Activated B cell treated with CpG ODN at 0.5 μM for 24 hours (primary cell): ENCODE results near the gene OPA3. TPM values are rescaled to one million over a fixed set of nuclear protein-coding genes. Genes with fewer than 3 reads are reported as not detected.
"Not testable (repeated sequence)": the region's sequence is repeated elsewhere in the genome, so short reads cannot be mapped to it uniquely, and the experiment has no call there.

Experiments used
- ATAC-seq: fragments of 200-7000 bp; cut with Tn5 transposase; one replicate; pipeline ENCODE4 v1.10.0; 2021; ENCODE audit warnings: low read depth, mild to moderate bottlenecking, moderate library complexity
- CTCF ChIA-PET: fragments of 350-600 bp; sonication (Branson Sonifier 250); formaldehyde crosslinking; loops from one replicate; lab custom pipeline; 2021; ENCODE audit warnings: antibody characterized with exemption; lab: Charles Lee
- POLR2A ChIA-PET: fragments of 350-600 bp; sonication (Branson Sonifier 250); formaldehyde crosslinking; loops from one replicate; lab custom pipeline; 2021; ENCODE audit warnings: antibody characterized with exemption; lab: Charles Lee
- DNase-seq: peaks from one replicate; pipeline ENCODE4 v3.0.0; 2022
- H3K27ac Mint-ChIP-seq: one replicate; pipeline ENCODE4 v1.8.0; 2020; ENCODE audit warnings: mixed read lengths
- H3K27me3 Mint-ChIP-seq: one replicate; pipeline ENCODE4 v1.8.0; 2021; ENCODE audit warnings: mixed read lengths
- H3K36me3 Mint-ChIP-seq: one replicate; pipeline ENCODE4 v1.8.0; 2021; ENCODE audit warnings: low read depth, mixed read lengths
- H3K4me1 Mint-ChIP-seq: one replicate; pipeline ENCODE4 v1.8.0; 2021; ENCODE audit warnings: mixed read lengths
- H3K4me3 Mint-ChIP-seq: one replicate; pipeline ENCODE4 v1.8.0; 2020; ENCODE audit warnings: mild to moderate bottlenecking, mixed read lengths
- H3K9me3 Mint-ChIP-seq: one replicate; pipeline ENCODE4 v1.8.0; 2020; ENCODE audit warnings: mixed read lengths
- intact Hi-C: fragments of 100-400 bp; cut with micrococcal nuclease; formaldehyde crosslinking; loops from one replicate; pipeline ENCODE4 v1.15.1; 2024
- total RNA-seq: library from RNA; stranded (reverse); gene quantifications from 2 replicates; pipeline ENCODE4 v1.2.3, GENCODE V29; 2022
- TF ChIP-seq, protein P1 (sequence below): fragments of 200-600 bp; IDR thresholded peaks from one replicate; pipeline ENCODE4 v1.8.0; 2022; ENCODE audit warnings: antibody characterized with exemption, mild to moderate bottlenecking

Gene OPA3
- total RNA-seq, 1 donor from 2014 or later = 14.4 TPM

DNA sequence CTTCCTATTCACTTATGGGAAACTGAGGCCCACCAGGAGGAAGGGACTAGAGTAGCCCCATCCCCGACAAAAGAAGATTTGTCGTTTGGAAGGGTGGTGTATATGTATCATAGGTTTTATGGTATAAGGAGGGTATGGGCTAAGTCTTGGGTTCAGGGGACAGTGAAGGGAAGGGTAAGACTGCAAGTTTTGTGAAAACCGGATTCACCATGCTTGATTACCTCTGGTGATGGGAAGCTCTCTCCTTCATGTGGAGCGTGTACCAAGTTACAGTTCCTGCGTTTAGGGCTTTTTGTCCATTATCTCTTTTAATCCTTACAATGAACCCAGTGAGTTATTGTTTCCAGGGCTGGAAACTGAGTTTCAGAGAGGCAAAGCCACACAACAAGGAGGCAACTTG lies 73.5 kb downstream of the OPA3 start:
- Mint-ChIP-seq H3K27me3 (no peaks in the 10 kb centered on the region), H3K4me1 (peaks cover 72% of the 10 kb centered on the region), H3K27ac (peak overlapping the region; percentile 70), H3K4me3 (peak overlapping the region; percentile 57), H3K9me3 (no peaks in the 10 kb centered on the region), H3K36me3 (peaks cover 36% of the 10 kb centered on the region)
- ChIA-PET POLR2A (interaction anchor here (0.7 kb wide), 2 partner anchors 47 to 66 kb away, joined by 4 to 5 read pairs; no protein-coding TSS in a partner anchor), CTCF (interaction anchor here (1.6 to 1.8 kb wide), 2 partner anchors 12 to 26 kb away, joined by 5 read pairs; no protein-coding TSS in a partner anchor)
- ATAC-seq (no peak), DNase-seq (no peak)
- intact Hi-C loops = no loop called here
- TF ChIP-seq, protein P1, sequence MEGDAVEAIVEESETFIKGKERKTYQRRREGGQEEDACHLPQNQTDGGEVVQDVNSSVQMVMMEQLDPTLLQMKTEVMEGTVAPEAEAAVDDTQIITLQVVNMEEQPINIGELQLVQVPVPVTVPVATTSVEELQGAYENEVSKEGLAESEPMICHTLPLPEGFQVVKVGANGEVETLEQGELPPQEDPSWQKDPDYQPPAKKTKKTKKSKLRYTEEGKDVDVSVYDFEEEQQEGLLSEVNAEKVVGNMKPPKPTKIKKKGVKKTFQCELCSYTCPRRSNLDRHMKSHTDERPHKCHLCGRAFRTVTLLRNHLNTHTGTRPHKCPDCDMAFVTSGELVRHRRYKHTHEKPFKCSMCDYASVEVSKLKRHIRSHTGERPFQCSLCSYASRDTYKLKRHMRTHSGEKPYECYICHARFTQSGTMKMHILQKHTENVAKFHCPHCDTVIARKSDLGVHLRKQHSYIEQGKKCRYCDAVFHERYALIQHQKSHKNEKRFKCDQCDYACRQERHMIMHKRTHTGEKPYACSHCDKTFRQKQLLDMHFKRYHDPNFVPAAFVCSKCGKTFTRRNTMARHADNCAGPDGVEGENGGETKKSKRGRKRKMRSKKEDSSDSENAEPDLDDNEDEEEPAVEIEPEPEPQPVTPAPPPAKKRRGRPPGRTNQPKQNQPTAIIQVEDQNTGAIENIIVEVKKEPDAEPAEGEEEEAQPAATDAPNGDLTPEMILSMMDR = no peak

DNA sequence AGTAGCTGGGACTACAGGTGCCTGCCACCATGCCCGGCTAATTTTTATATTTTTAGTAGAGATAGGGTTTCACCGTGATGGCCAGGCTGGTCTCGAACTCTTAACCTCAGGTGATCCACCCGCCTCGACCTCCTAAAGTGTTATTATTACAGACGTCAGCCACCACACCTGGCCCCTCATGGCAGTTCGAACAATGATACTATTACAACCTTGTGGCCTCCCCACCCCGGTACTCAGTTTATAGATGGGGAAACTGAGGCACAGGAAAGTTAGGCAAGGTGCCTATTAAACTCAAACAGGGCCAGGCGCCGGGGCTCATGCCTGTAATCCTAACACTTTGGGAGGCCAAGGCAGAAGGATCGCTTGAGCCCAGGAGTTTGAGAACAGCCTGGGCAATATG lies 74.2 kb downstream of the OPA3 start:
- H3K27me3 Mint-ChIP-seq, intact Hi-C loops, ATAC-seq, H3K9me3 Mint-ChIP-seq, DNase-seq: not testable (repeated sequence)
- Mint-ChIP-seq H3K4me1 (peaks cover 72% of the 10 kb centered on the region), H3K4me3 (peak overlapping the region; percentile 96), H3K36me3 (peaks cover 32% of the 10 kb centered on the region), H3K27ac (peak overlapping the region; percentile 93)
- ChIA-PET CTCF (interaction anchor here (1.0 to 1.8 kb wide), 3 partner anchors 11 to 30 kb away, joined by 3 to 5 read pairs (median 5); no protein-coding TSS in a partner anchor), POLR2A (interaction anchor here (0.6 to 1.1 kb wide), 4 partner anchors 8 to 282 kb away, joined by 3 to 5 read pairs (median 4); partner anchors contain the start of gene DMWD)

DNA sequence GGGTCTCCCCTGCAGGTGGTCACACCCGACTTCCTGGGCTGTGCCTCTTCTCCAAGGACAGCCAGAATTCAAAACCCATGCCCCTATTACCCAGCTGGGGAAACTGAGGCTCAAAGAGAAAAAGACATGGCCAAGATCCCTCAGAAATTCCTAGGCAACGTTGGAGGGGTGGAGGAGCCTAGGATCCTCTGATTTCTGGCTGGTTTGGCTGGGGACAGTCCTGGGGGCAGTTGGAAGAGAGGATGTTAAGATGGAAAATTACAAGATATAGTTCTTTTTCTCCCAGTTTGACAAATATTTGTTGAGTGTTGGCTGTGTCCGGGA lies 74.9 kb downstream of the OPA3 start:
- TF ChIP-seq, protein P1 = no peak
- Mint-ChIP-seq H3K9me3 (no peaks in the 10 kb centered on the region), H3K27ac (peak overlapping the region; percentile 93), H3K4me1 (peaks cover 69% of the 10 kb centered on the region), H3K36me3 (peaks cover 30% of the 10 kb centered on the region), H3K27me3 (no peaks in the 10 kb centered on the region), H3K4me3 (peak overlapping the region; percentile 96)
- POLR2A ChIA-PET = interaction anchor here (1.1 kb wide), 1 partner anchor 9 kb away, joined by 4 read pairs; no protein-coding TSS in a partner anchor
- DNase-seq = no peak
- CTCF ChIA-PET = interaction anchor here (1.0 to 1.8 kb wide), 2 partner anchors 24 to 30 kb away, joined by 3 to 5 read pairs; no protein-coding TSS in a partner anchor
- intact Hi-C loops = loop anchor here (5.0 kb wide), 1 partner anchor 48 kb away; no protein-coding TSS in a partner anchor
- ATAC-seq = no peak

DNA sequence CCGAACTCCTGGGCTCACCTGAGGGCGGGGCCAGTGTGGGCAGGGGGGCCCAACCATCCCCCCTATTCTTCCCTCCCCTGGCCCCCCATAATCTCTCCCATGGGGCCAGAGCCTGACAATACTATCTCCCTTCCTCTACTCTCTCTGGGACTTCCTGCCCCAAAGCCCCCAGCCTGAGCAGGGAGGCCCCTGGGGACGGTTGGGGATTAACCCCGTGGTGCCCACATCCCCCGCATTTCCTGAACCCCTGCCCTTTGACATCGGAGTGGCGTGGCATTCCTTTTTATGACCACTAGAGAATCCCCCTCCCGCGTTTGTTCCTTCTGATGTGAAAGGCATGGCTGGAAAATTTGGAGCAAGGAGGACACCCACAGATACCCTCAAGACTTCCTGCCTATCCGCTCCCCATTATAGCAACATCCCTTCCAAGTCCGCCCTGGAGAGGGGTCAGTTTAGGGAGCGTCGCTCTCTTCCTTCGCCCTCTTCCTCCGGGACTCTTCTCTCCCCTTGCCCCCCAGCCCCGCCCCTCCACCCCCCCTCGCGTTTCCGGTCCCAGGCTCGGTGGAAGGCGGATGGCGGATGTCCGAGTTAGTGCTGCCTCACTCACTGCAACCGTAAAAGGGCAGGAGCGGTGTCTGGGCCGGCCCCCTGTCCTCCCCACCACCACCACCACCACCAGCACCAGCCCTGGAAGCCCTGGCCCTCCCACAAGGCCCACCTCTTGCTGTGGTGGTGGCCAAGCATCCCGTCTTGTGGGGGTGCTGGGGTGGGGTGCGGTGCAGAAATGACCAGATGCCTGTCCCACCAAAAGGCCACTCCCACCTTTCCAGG lies 75.5 kb downstream of the OPA3 start:
- peak overlapping the region; percentile 96 for H3K4me3 Mint-ChIP-seq
- intact Hi-C loops = loop anchor here (5.0 kb wide), 1 partner anchor 48 kb away; no protein-coding TSS in a partner anchor
- ATAC-seq (peak; percentile 29), DNase-seq (peak; percentile 59)
- H3K27ac Mint-ChIP-seq = peak overlapping the region; percentile 93
- H3K27me3 Mint-ChIP-seq = no peaks in the 10 kb centered on the region
- peaks cover 64% of the 10 kb centered on the region for H3K4me1 Mint-ChIP-seq
- ChIA-PET CTCF (interaction anchor here (0.9 to 1.8 kb wide), 3 partner anchors 24 to 30 kb away, joined by 3 to 5 read pairs (median 4); no protein-coding TSS in a partner anchor), POLR2A (interaction anchor here (1.0 to 2.2 kb wide), 7 partner anchors 9 to 208 kb away, joined by 3 to 10 read pairs (median 4); partner anchors contain the start of gene RTN2)
- H3K9me3 Mint-ChIP-seq = no peaks in the 10 kb centered on the region
- TF ChIP-seq, protein P1 = no peak
- peaks cover 30% of the 10 kb centered on the region for H3K36me3 Mint-ChIP-seq

DNA sequence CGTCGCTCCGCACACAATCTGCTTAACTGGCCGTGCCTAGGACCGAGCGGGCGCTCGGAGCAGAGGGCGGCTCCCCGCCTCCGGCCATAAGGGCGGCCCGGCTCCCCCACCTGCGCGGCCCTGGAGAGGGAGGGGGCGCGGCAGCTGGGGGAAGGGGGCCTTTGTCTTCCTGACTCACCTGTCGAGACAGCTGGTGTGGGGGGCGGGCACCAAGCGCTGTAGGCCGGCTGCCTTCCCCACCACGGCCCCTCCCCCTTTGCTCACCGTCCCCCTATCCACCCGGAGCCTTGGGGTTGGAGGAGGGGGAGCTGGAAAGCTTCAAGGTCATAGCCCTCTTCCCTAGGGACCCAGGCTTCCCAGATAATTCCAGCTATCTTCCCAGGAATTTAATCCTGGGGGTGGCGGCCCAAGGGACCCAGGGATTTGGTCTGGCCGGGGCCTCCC lies 76.2 kb downstream of the OPA3 start:
- peak; percentile 6 for ATAC-seq
- H3K9me3 Mint-ChIP-seq = no peaks in the 10 kb centered on the region
- intact Hi-C loops = loop anchor here (5.0 kb wide), 1 partner anchor 49 kb away; no protein-coding TSS in a partner anchor
- DNase-seq = peak; percentile 55
- H3K27ac Mint-ChIP-seq = peak overlapping the region; percentile 93
- H3K27me3 Mint-ChIP-seq = no peaks in the 10 kb centered on the region
- ChIA-PET POLR2A (interaction anchor here (0.6 to 2.2 kb wide), 8 partner anchors 9 to 284 kb away, joined by 3 to 10 read pairs (median 4); partner anchors contain the start of genes DMWD and RTN2), CTCF (interaction anchor here (0.9 to 1.5 kb wide), 2 partner anchors 30 to 69 kb away, joined by 4 to 6 read pairs; no protein-coding TSS in a partner anchor)
- TF ChIP-seq, protein P1 = no peak
- peaks cover 60% of the 10 kb centered on the region for H3K4me1 Mint-ChIP-seq
- peak overlapping the region; percentile 96 for H3K4me3 Mint-ChIP-seq
- peaks cover 30% of the 10 kb centered on the region for H3K36me3 Mint-ChIP-seq
